AG04450 (cell line): ENCODE measurements around the gene GFPT2. TPM values are rescaled to one million over a fixed set of nuclear protein-coding genes. Genes with fewer than 3 reads are reported as not detected.

ENCODE experiments used
- CTCF ChIA-PET: fragments of 300-600, 350-600 bp; formaldehyde crosslinking; extraction: SDS; loops from one replicate; lab custom pipeline; 2022; ENCODE audit warnings: antibody characterized with exemption, inconsistent platforms; lab: Charles Lee
- POLR2A ChIA-PET: fragments of 350-600 bp; formaldehyde crosslinking; extraction: SDS; loops from one replicate; lab custom pipeline; 2021; ENCODE audit warnings: antibody characterized with exemption, inconsistent platforms; lab: Yijun Ruan, JAX
- DNase-seq: peaks from one replicate; pipeline ENCODE4 v3.0.0-alpha.2; 2011; ENCODE audit warnings: low read depth, low spot score
- H3K27ac ChIP-seq: one replicate; pipeline ENCODE4 v1.5.1; 2012; ENCODE audit warnings: low read depth, low read length, control low read depth
- H3K27me3 ChIP-seq: one replicate; pipeline ENCODE4 v1.6.0; 2012; ENCODE audit warnings: low read length; ENCODE audit not compliant: control insufficient read depth, insufficient read depth
- H3K4me3 ChIP-seq: 2 replicates; pipeline ENCODE4 v1.5.1; 2011; ENCODE audit warnings: mild to moderate bottlenecking, low read depth, low read length, control low read depth
- H3K9me3 ChIP-seq: 2 replicates; pipeline ENCODE4 v1.5.1; 2012; ENCODE audit warnings: low read length; ENCODE audit not compliant: control insufficient read depth, insufficient read depth
- polyA plus RNA-seq: library from polyadenylated mRNA; depleted of rRNA; stranded (reverse); fragments of >200 nt; gene quantifications from 2 replicates; pipeline ENCODE4 v1.2.3, GENCODE V29; 2011
- TF ChIP-seq, protein P1 (sequence below): IDR thresholded peaks from 2 replicates; pipeline ENCODE4 v1.5.1; 2011; ENCODE audit warnings: low read depth, low read length, control low read depth, inconsistent platforms

Gene GFPT2
- polyA plus RNA-seq, 1 experiment = 15.1 TPM

DNA sequence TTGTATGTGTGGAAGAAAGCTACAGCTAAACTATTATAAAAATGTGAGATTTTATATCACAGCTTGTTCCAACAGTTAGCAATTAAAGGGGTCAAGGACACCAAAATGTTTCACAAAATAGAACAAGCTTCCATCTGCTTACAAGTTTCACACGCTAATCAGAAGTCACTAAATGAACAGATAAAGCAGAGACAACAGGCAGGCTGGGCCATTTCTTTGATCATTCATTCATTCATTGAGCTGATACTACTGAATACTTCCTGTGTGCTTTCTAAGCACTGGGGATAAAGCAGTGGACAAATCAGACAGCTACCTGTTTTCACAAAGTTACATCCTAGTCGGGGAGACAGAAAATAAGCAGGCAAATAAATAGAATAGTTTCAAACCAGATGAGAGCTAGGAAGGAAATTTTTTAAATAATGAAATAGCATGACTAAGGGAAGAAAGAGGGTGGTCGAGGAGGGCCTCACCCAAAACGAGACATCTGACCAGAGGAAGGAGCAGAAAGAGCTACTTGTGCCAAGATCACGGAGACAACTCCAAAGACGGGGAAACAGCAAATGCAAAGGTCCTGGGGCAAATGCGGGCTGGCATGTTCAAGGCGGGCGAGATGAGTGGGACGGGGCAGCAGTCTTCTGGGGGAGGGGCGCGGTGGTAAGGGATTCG lies 62.4 kb downstream of the GFPT2 start:
- ChIA-PET POLR2A (no interaction called here), CTCF (interaction anchor here (0.5 to 2.5 kb wide), 13 partner anchors 9 to 569 kb away, joined by 3 to 27 read pairs (median 5); partner anchors contain the start of gene GFPT2)

DNA sequence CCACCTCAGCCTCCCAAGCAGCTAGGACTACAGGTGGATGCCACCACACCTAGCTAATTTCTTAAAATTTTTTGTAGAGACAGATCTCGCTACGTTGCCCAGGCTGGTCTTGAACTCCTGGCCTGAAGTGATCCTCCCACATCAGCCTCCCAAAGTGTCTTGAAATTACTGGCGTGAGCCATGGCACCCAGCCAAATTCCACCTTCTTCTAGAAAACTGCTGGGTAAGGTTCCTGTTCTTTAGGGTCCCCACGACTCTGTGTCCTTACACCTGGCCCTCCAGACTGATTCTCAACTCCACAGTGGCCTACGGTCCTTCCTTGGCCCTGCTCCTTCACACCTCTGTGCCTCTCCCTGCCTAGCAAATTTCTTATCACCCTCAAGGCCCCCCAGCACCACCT lies 63.2 kb downstream of the GFPT2 start:
- H3K27ac ChIP-seq = no peak overlapping the region
- no peak for DNase-seq
- no peaks in the 10 kb centered on the region for H3K9me3 ChIP-seq
- no peak overlapping the region for H3K4me3 ChIP-seq
- TF ChIP-seq, protein P1, sequence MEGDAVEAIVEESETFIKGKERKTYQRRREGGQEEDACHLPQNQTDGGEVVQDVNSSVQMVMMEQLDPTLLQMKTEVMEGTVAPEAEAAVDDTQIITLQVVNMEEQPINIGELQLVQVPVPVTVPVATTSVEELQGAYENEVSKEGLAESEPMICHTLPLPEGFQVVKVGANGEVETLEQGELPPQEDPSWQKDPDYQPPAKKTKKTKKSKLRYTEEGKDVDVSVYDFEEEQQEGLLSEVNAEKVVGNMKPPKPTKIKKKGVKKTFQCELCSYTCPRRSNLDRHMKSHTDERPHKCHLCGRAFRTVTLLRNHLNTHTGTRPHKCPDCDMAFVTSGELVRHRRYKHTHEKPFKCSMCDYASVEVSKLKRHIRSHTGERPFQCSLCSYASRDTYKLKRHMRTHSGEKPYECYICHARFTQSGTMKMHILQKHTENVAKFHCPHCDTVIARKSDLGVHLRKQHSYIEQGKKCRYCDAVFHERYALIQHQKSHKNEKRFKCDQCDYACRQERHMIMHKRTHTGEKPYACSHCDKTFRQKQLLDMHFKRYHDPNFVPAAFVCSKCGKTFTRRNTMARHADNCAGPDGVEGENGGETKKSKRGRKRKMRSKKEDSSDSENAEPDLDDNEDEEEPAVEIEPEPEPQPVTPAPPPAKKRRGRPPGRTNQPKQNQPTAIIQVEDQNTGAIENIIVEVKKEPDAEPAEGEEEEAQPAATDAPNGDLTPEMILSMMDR = no peak
- CTCF ChIA-PET = interaction anchor here (1.0 to 2.5 kb wide), 6 partner anchors 8 to 570 kb away, joined by 3 to 27 read pairs (median 11); no protein-coding TSS in a partner anchor
- no peaks in the 10 kb centered on the region for H3K27me3 ChIP-seq
- POLR2A ChIA-PET = no interaction called here

More for the DNA sequence above, 62.4 kb downstream of the GFPT2 start:
- DNase-seq = no peak
- peak overlapping the region; percentile 78 for H3K4me3 ChIP-seq
- H3K27ac ChIP-seq = no peak overlapping the region
- TF ChIP-seq, protein P1 = no peak
- no peaks in the 10 kb centered on the region for H3K9me3 ChIP-seq
- H3K27me3 ChIP-seq = no peaks in the 10 kb centered on the region

DNA sequence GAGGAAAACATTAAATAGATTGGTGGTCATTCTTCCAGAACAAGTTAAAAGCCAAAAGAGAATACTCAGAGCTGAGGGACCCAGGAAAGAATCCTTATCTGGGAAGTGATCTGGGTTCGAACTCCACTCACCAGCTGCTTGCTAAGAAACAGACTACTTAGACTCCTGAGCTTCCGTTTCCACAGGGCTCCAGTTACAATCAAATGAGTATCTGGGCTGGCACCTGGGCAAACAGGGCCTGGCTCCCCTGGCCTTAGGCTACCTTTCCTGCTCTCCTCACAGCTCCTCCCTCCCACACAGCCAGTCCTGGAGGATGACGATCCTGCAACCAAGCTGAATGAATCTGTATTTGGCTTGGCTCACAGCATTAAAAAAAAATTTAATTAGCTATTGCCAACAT lies 63.7 kb downstream of the GFPT2 start:
- ChIA-PET CTCF (interaction anchor here (0.5 to 2.5 kb wide), 4 partner anchors 26 to 199 kb away, joined by 4 to 27 read pairs (median 12); no protein-coding TSS in a partner anchor), POLR2A (no interaction called here)
- DNase-seq = no peak
- no peaks in the 10 kb centered on the region for H3K9me3 ChIP-seq
- H3K4me3 ChIP-seq = no peak overlapping the region
- H3K27me3 ChIP-seq = no peaks in the 10 kb centered on the region
- TF ChIP-seq, protein P1 = no peak
- H3K27ac ChIP-seq = no peak overlapping the region

DNA sequence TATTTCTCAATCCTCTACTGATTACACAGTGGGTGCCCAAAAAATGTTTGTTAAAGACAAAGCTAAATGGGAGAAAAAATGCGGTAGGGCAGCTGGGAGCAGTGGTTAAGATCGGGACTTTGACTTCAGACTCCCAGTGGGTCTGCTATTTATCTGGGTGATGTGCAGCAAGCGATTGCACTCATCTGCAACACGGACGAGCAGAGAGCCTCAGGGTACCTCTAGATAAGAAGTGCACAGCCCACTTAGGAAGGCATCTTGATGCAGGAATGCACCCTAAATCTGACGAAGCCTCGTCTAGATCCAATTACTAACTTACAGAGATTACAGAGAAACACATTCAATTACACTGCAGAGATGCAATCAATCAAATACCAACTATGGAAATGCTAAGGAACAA lies 65.3 kb downstream of the GFPT2 start:
- TF ChIP-seq, protein P1 = no peak
- no peaks in the 10 kb centered on the region; the same call in 1 of the 2 replicates for H3K9me3 ChIP-seq
- no peak for DNase-seq
- no peaks in the 10 kb centered on the region for H3K27me3 ChIP-seq
- ChIA-PET POLR2A (no interaction called here), CTCF (no interaction called here)
- H3K27ac ChIP-seq = no peak overlapping the region
- H3K4me3 ChIP-seq = no peak overlapping the region

DNA sequence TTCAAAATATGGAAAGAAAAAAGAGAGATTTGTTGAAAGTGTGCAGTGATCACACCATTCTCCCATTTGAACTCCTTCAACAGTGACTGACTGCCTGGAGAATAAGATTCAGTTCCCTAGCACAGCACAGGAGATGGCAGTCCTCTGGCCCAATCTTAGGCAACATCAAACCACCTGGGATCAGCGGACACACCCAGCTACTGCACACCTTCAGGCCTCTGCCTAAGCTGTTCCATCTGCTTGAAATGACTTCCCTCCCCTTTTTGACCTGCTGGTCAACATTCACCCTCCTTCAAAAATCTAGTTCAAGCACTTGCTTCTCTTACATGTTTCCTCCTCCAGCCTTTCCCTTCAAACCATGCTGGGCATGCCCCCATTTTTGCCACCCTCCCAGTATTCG lies 65.7 kb downstream of the GFPT2 start:
- Histone ChIP-seq H3K27ac (no peak overlapping the region), H3K9me3 (no peaks in the 10 kb centered on the region; the same call in 1 of the 2 replicates), H3K4me3 (no peak overlapping the region), H3K27me3 (no peaks in the 10 kb centered on the region)
- CTCF ChIA-PET = no interaction called here
- DNase-seq = no peak
- TF ChIP-seq, protein P1 = no peak
- POLR2A ChIA-PET = no interaction called here
